ENCODE data around the gene KREMEN1. TPM values are rescaled to one million over a fixed set of nuclear protein-coding genes. Genes with fewer than 3 reads are reported as not detected.

The KREMEN1 gene
- total RNA-seq, 1 experiment from 2014 or later, result 2.7 TPM

DNA sequence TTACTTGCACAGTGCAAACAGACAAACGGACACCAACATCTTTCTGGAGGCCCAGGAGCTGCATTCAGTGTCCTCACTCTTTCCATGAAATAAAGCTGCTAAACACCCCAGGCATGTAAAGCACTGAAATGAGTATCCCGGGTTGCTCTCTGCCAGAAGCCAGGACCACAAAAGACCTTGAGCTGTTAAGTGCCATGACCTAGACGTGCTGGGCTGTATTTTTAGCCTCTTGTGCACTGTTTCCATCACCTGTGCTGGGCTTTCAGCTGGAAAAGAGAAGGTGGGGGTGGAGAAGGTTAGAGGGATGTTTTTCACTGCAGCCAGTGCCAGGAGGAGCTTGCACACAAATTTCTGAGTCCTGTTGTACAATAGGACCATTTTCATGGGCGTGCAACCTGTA, 3.4 kb upstream of the KREMEN1 start:
- H3K36me3 ChIP-seq (ENCODE audit: low read depth, low read length), result no peaks in the 10 kb centered on the region
- DNase-seq (no peak), ATAC-seq (no peak)
- no peak overlapping the region for H3K4me3 ChIP-seq (ENCODE audit: low read length)
- no peak overlapping the region for H3K27ac ChIP-seq (ENCODE audit: low read length)
- intact Hi-C loops (cut with micrococcal nuclease), result no loop called here
- peaks cover 10% of the 10 kb centered on the region; the same call in 1 of the 2 replicates for H3K4me1 ChIP-seq (ENCODE audit: insufficient read depth, low read length)
- H3K79me2 ChIP-seq (ENCODE audit: low read length), result no peaks in the 10 kb centered on the region
- no peak overlapping the region for H3K9ac ChIP-seq (ENCODE audit: low read length)
- ChIA-PET POLR2A (ENCODE audit: unreplicated experiment) (no interaction called here), CTCF (no interaction called here)
- no peaks in the 10 kb centered on the region for H3K27me3 ChIP-seq (ENCODE audit: low read length)
- TF ChIP-seq EZH2 (IDR thresholded peaks at IDR 0.05; ENCODE audit: low read length, unreplicated experiment) (no peak), EZH2phosphoT487 (IDR thresholded peaks at IDR 0.05; ENCODE audit: borderline replicate concordance, low read length) (no peak)
- TF ChIP-seq, protein P1, sequence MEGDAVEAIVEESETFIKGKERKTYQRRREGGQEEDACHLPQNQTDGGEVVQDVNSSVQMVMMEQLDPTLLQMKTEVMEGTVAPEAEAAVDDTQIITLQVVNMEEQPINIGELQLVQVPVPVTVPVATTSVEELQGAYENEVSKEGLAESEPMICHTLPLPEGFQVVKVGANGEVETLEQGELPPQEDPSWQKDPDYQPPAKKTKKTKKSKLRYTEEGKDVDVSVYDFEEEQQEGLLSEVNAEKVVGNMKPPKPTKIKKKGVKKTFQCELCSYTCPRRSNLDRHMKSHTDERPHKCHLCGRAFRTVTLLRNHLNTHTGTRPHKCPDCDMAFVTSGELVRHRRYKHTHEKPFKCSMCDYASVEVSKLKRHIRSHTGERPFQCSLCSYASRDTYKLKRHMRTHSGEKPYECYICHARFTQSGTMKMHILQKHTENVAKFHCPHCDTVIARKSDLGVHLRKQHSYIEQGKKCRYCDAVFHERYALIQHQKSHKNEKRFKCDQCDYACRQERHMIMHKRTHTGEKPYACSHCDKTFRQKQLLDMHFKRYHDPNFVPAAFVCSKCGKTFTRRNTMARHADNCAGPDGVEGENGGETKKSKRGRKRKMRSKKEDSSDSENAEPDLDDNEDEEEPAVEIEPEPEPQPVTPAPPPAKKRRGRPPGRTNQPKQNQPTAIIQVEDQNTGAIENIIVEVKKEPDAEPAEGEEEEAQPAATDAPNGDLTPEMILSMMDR (conservative IDR thresholded peaks at IDR 0.05; ENCODE audit: low read depth, low read length), result no peak
- H4K20me1 ChIP-seq (ENCODE audit: low read length), result no peaks in the 10 kb centered on the region
- no peaks in the 10 kb centered on the region for H3K9me3 ChIP-seq (ENCODE audit: low read length)
- H3F3A ChIP-seq (ENCODE audit: low read length, unreplicated experiment), result no peaks in the 10 kb centered on the region
- no peak overlapping the region for H2AFZ ChIP-seq (ENCODE audit: low read length)
- BruUV-seq (replicated peaks), result no TSS peak
- no peaks in the 10 kb centered on the region for H3K9me2 ChIP-seq (replicated peaks; ENCODE audit: low read length)
- no peak overlapping the region for H3K4me2 ChIP-seq (ENCODE audit: low read length)

DNA sequence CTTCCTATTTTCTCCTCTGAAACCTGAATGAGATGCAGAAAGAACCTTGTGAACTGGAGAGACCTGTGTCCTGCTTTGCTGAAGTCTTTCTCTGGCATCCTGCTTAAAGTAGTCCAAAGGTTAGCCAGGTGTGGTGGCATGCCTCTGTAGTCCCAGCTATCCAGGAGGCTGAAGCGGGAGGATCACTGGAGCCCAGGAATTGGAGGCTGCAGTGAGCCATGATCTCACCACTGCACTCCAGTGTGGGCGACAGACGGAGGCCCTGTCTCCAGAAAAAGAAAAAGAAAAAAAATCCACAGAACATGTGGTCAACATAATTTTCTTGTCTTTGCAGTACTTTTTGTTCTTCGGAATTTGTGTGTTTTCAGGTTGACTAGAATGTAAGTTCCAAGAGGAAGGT, 2.3 kb upstream of the KREMEN1 start:
- Histone ChIP-seq H3K79me2 (ENCODE audit: low read length) (no peaks in the 10 kb centered on the region), H3K9me3 (ENCODE audit: low read length) (no peaks in the 10 kb centered on the region), H3K4me1 (ENCODE audit: insufficient read depth, low read length) (peaks cover 10% of the 10 kb centered on the region; the same call in 1 of the 2 replicates), H2AFZ (ENCODE audit: low read length) (0 out of 2 replicates have a peak overlapping the region, but pooled peaks have one; percentile 71), H3K4me3 (ENCODE audit: low read length) (no peak overlapping the region), H3K9me2 (replicated peaks; ENCODE audit: low read length) (no peaks in the 10 kb centered on the region), H3K27ac (ENCODE audit: low read length) (no peak overlapping the region), H3K27me3 (ENCODE audit: low read length) (no peaks in the 10 kb centered on the region), H3K36me3 (ENCODE audit: low read depth, low read length) (no peaks in the 10 kb centered on the region), H3K9ac (ENCODE audit: low read length) (no peak overlapping the region), H4K20me1 (ENCODE audit: low read length) (no peaks in the 10 kb centered on the region), H3K4me2 (ENCODE audit: low read length) (no peak overlapping the region), H3F3A (ENCODE audit: low read length, unreplicated experiment) (no peaks in the 10 kb centered on the region)
- TF ChIP-seq, protein P1 (conservative IDR thresholded peaks at IDR 0.05; ENCODE audit: low read depth, low read length), result no peak
- TF ChIP-seq EZH2phosphoT487 (IDR thresholded peaks at IDR 0.05; ENCODE audit: borderline replicate concordance, low read length), result no peak
- TF ChIP-seq EZH2 (IDR thresholded peaks at IDR 0.05; ENCODE audit: low read length, unreplicated experiment), result no peak
- BruUV-seq (replicated peaks), result no TSS peak
- POLR2A ChIA-PET (ENCODE audit: unreplicated experiment), result no interaction called here
- ATAC-seq (no peak), DNase-seq (no peak)
- CTCF ChIA-PET, result no interaction called here
- intact Hi-C loops (cut with micrococcal nuclease), result loop anchor here (10.0 kb wide), 1 partner anchor 84 kb away; no protein-coding TSS in a partner anchor

DNA sequence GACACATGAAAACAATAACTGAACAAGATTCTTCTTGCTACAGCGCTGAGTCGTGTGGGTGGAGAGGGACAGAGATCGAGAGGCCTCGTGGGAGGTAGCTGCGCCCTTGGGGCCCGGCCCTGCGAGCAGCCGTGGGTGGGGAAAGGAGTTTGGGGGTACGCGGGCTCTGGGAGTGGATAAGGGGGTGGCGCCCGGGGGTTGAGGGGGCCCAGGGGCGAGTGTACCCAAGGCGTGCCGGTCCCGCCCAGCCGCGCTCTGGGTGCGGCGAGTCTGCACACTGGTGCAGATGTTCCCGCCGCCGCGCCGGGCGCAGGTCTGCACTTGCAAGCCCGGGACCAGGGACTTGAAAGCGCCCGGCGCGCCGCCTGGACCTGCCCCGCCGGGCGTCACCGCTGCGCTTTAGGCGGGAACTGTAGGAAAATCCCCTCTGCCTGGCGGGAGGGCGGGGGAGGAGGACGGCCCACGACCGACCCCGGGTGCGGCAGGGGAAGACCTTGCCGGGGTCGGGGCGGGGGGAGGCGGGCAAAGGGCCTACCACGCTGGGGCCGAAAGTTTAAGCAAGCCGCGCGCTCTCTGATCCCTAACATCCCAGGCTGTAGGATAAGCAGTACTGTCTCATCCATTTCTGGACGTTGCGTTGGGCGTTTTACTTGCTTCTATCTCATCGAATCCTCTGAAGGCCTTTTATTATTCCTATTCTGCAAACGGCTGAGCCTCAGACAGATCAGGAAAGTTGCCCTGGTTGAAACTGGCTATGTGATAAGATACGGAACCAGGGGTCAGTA, 1.4 kb upstream of the KREMEN1 start:
- Histone ChIP-seq H3K27me3 (ENCODE audit: low read length) (no peaks in the 10 kb centered on the region), H3K4me3 (ENCODE audit: low read length) (peak overlapping the region; percentile 65), H3K27ac (ENCODE audit: low read length) (no peak overlapping the region), H3K9ac (ENCODE audit: low read length) (no peak overlapping the region), H3K9me2 (replicated peaks; ENCODE audit: low read length) (no peaks in the 10 kb centered on the region), H4K20me1 (ENCODE audit: low read length) (no peaks in the 10 kb centered on the region), H3F3A (ENCODE audit: low read length, unreplicated experiment) (no peaks in the 10 kb centered on the region), H3K36me3 (ENCODE audit: low read depth, low read length) (no peaks in the 10 kb centered on the region), H3K79me2 (ENCODE audit: low read length) (no peaks in the 10 kb centered on the region), H3K4me1 (ENCODE audit: insufficient read depth, low read length) (peaks cover 10% of the 10 kb centered on the region; the same call in 1 of the 2 replicates), H3K9me3 (ENCODE audit: low read length) (no peaks in the 10 kb centered on the region), H3K4me2 (ENCODE audit: low read length) (peak overlapping the region; percentile 86), H2AFZ (ENCODE audit: low read length) (peak overlapping the region; percentile 71)
- BruUV-seq (replicated peaks), result no TSS peak
- ATAC-seq (peak; percentile 39), DNase-seq (peak; percentile 20)
- POLR2A ChIA-PET (ENCODE audit: unreplicated experiment), result no interaction called here
- TF ChIP-seq, protein P1 (conservative IDR thresholded peaks at IDR 0.05; ENCODE audit: low read depth, low read length), result no peak
- TF ChIP-seq EZH2 (IDR thresholded peaks at IDR 0.05; ENCODE audit: low read length, unreplicated experiment), result no peak
- TF ChIP-seq EZH2phosphoT487 (IDR thresholded peaks at IDR 0.05; ENCODE audit: borderline replicate concordance, low read length), result no peak
- intact Hi-C loops (cut with micrococcal nuclease), result loop anchor here (10.0 kb wide), 1 partner anchor 83 kb away; no protein-coding TSS in a partner anchor
- CTCF ChIA-PET, result no interaction called here

Data from PC-3 (cell line).